Breast epithelium (tissue), 4 donors: ENCODE results near the gene SLC4A4. TPM values are rescaled to one million over a fixed set of nuclear protein-coding genes. Genes with fewer than 3 reads are reported as not detected.

Source experiments
- DNase-seq, 2 donors: peaks; one replicate each; pipeline ENCODE4 v3.0.0-alpha.2; 2019; ENCODE audit warnings: low spot score in 2 of 2
- H3K27ac ChIP-seq, 2 donors: fragments of 200-600 bp; sonication (generic) in 1 of 2; one replicate each; pipeline ENCODE4 v1.5.1; 2016 to 2019; ENCODE audit warnings: mild to moderate bottlenecking in 1 of 2
- H3K27me3 ChIP-seq, 2 donors: fragments of 200-600 bp; sonication (generic) in 1 of 2; one replicate each; pipeline versions ENCODE4 v1.5.1 to v1.6.0; 2017 to 2019; ENCODE audit warnings: control low read depth in 1 of 2, mild to moderate bottlenecking in 1 of 2
- H3K36me3 ChIP-seq: fragments of 200-600 bp; one replicate; pipeline ENCODE4 v1.5.1; 2019
- H3K4me1 ChIP-seq, 2 donors: fragments of 200-600 bp; sonication (generic); one replicate each; pipeline ENCODE4 v1.5.1; 2016 to 2019; ENCODE audit warnings: control low read depth in 1 of 2
- H3K4me3 ChIP-seq, 3 donors: fragments of 200-600 bp; sonication (generic); 1 replicate in 2 of 3; 2 replicates in 1 of 3; pipeline ENCODE4 v1.5.1; 2016 to 2019; ENCODE audit warnings: mild to moderate bottlenecking in 3 of 3, moderate library complexity in 2 of 3
- H3K9me3 ChIP-seq, 2 donors: fragments of 200-600 bp; sonication (generic) in 1 of 2; one replicate each; pipeline ENCODE4 v1.5.1; 2016 to 2019; ENCODE audit warnings: control low read depth in 1 of 2
- CTCF ChIP-seq, 3 donors: fragments of 450-650 bp; IDR thresholded peaks; one replicate each; pipeline ENCODE4 v1.5.1; 2016 to 2017; ENCODE audit warnings: antibody characterized with exemption in 3 of 3, mild to moderate bottlenecking in 3 of 3, moderate library complexity in 3 of 3
- POLR2A ChIP-seq: fragments of 450-650 bp; IDR thresholded peaks from one replicate; pipeline ENCODE4 v1.6.1; 2016; ENCODE audit warnings: antibody characterized with exemption, mild to moderate bottlenecking, moderate library complexity
- POLR2AphosphoS5 ChIP-seq, 3 donors: sonication (generic); formaldehyde crosslinking; IDR thresholded peaks; one replicate each; pipeline ENCODE4 v1.6.1; 2017; ENCODE audit warnings: antibody characterized with exemption in 3 of 3
- intact Hi-C: fragments of 100-400 bp; cut with DNase I; formaldehyde crosslinking; loops from one replicate; pipeline ENCODE4 v1.15.1; 2023; ENCODE audit warnings: low total_unique reads
- total RNA-seq, 3 donors: library from RNA; depleted of rRNA; stranded (reverse); fragments of >200 nt; gene quantifications; one replicate each; pipeline ENCODE4 v1.1.0, GENCODE V29; 2016

The SLC4A4 gene
- total RNA-seq, 3 donors from 2014 or later = 1.3 to 6.7 (median 1.4) TPM

GRCh38 chr4:71444395-71444794, 105.6 kb downstream of the SLC4A4 start:
- Histone ChIP-seq H3K4me1 (no peaks in the 10 kb centered on the region), H3K4me3 (no peak overlapping the region), H3K27me3 (no peaks in the 10 kb centered on the region), H3K27ac (no peak overlapping the region), H3K9me3 (no peaks in the 10 kb centered on the region), H3K36me3 (no peaks in the 10 kb centered on the region)
- intact Hi-C loops = no loop called here
- no peak for TF ChIP-seq CTCF (IDR thresholded peaks at IDR 0.05)
- no peak for TF ChIP-seq POLR2A
- TF ChIP-seq POLR2AphosphoS5 (IDR thresholded peaks at IDR 0.05) = no peak
- no peak for DNase-seq

GRCh38 chr4:71445811-71446210, 107.0 kb downstream of the SLC4A4 start:
- no peaks in the 10 kb centered on the region for H3K9me3 ChIP-seq
- no peak for TF ChIP-seq CTCF (IDR thresholded peaks at IDR 0.05)
- TF ChIP-seq POLR2AphosphoS5 (IDR thresholded peaks at IDR 0.05) = no peak
- no peak for TF ChIP-seq POLR2A
- H3K36me3 ChIP-seq = no peaks in the 10 kb centered on the region
- H3K27me3 ChIP-seq = no peaks in the 10 kb centered on the region
- H3K27ac ChIP-seq = no peak overlapping the region
- DNase-seq = no peak
- no peaks in the 10 kb centered on the region for H3K4me1 ChIP-seq
- intact Hi-C loops = no loop called here
- no peak overlapping the region for H3K4me3 ChIP-seq

GRCh38 chr4:71446479-71447081, 107.8 kb downstream of the SLC4A4 start:
- Histone ChIP-seq H3K4me1 (no peaks in the 10 kb centered on the region), H3K27me3 (no peaks in the 10 kb centered on the region), H3K4me3 (no peak overlapping the region), H3K36me3 (no peaks in the 10 kb centered on the region), H3K9me3 (no peaks in the 10 kb centered on the region), H3K27ac (no peak overlapping the region)
- TF ChIP-seq CTCF (IDR thresholded peaks at IDR 0.05) (no peak), POLR2AphosphoS5 (IDR thresholded peaks at IDR 0.05) (no peak), POLR2A (no peak)
- DNase-seq = no peak
- intact Hi-C loops = no loop called here

GRCh38 chr4:71449040-71449439, 110.2 kb downstream of the SLC4A4 start:
- DNase-seq = no peak
- H3K27ac ChIP-seq = no peak overlapping the region
- H3K36me3 ChIP-seq = no peaks in the 10 kb centered on the region
- no peak overlapping the region for H3K4me3 ChIP-seq
- H3K27me3 ChIP-seq = no peaks in the 10 kb centered on the region
- intact Hi-C loops = no loop called here
- no peaks in the 10 kb centered on the region for H3K4me1 ChIP-seq
- no peaks in the 10 kb centered on the region for H3K9me3 ChIP-seq
- TF ChIP-seq POLR2AphosphoS5 (IDR thresholded peaks at IDR 0.05) = no peak
- no peak for TF ChIP-seq CTCF (IDR thresholded peaks at IDR 0.05)
- no peak for TF ChIP-seq POLR2A

- no peaks in the 10 kb centered on the region for H3K27me3 ChIP-seq
- H3K4me3 ChIP-seq = no peak overlapping the region
- no peaks in the 10 kb centered on the region for H3K9me3 ChIP-seq
- TF ChIP-seq POLR2AphosphoS5 (IDR thresholded peaks at IDR 0.05) (no peak), CTCF (IDR thresholded peaks at IDR 0.05) (no peak), POLR2A (no peak)
- H3K4me1 ChIP-seq = no peaks in the 10 kb centered on the region
- H3K27ac ChIP-seq = no peak overlapping the region
- H3K36me3 ChIP-seq = no peaks in the 10 kb centered on the region
- intact Hi-C loops = no loop called here
- no peak for DNase-seq
Observed at GRCh38 chr4:71449878-71450277, 111.1 kb downstream of the SLC4A4 start.
